ENCODE results near the gene C14orf93. TPM values are rescaled to one million over a fixed set of nuclear protein-coding genes. Genes with fewer than 3 reads are reported as not detected.

The C14orf93 gene
- total RNA-seq, 1 experiment from 2014 or later, result 9.9 TPM

DNA sequence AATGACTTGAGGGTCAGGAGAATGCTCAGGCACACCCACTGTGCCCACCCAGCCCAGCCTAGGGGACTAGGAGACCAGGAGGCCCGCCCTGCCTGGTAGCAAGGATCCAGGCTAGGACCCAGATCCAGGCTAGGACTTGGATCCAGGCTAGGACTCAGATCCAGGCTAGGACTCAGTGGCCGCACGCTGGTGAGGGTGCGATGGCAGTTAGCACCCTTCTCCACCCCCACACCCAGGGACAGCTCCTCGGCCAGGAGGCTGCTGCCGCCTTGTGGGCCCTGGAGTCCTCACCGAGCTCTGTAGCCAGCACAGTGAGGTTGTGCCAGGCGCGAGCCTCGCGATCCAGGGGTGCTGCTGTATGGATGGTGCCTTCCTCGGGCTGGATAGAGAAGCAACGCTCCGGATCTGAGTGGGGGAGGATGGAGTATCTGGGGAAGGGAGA is 42.3 kb upstream of the C14orf93 start:
- Histone ChIP-seq H3K36me3 (ENCODE audit: insufficient read depth, low read length, poor library complexity, severe bottlenecking) (peaks cover 42% of the 10 kb centered on the region), H3K27me3 (replicated peaks; ENCODE audit: insufficient read depth, low read depth, low read length, poor library complexity) (no peaks in the 10 kb centered on the region), H3K4me3 (ENCODE audit: low read depth, low read length, poor library complexity, severe bottlenecking) (no peak overlapping the region), H3K27ac (ENCODE audit: low read depth, low read length, poor library complexity, severe bottlenecking) (peak overlapping the region; percentile 50), H3K4me1 (ENCODE audit: insufficient read depth, low read length, poor library complexity, severe bottlenecking) (peaks cover 14% of the 10 kb centered on the region), H3K9me3 (ENCODE audit: low read depth, low read length, poor library complexity, severe bottlenecking) (no peaks in the 10 kb centered on the region)
- POLR2A ChIA-PET (ENCODE audit: low non-redundant PET), result interaction anchor here (0.5 kb wide), 1 partner anchor 10 kb away, joined by 3 read pairs; no protein-coding TSS in a partner anchor
- CTCF ChIA-PET, result interaction anchor here (0.5 to 10.7 kb wide), 5 partner anchors 25 to 70 kb away, joined by 3 to 134 read pairs (median 5); partner anchors contain the start of gene AJUBA
- no TSS peak for BruUV-seq (replicated peaks)
- peak; percentile 44 for DNase-seq (ENCODE audit: low spot score)
- intact Hi-C loops (cut with micrococcal nuclease; ENCODE audit: unreplicated experiment), result loop anchor here (10.0 kb wide), 1 partner anchor 497 kb away; no protein-coding TSS in a partner anchor
- no peak for TF ChIP-seq EZH2 (IDR thresholded peaks at IDR 0.05; ENCODE audit: borderline replicate concordance, low read depth, low read length, poor library complexity, severe bottlenecking)
- TF ChIP-seq, protein P1, sequence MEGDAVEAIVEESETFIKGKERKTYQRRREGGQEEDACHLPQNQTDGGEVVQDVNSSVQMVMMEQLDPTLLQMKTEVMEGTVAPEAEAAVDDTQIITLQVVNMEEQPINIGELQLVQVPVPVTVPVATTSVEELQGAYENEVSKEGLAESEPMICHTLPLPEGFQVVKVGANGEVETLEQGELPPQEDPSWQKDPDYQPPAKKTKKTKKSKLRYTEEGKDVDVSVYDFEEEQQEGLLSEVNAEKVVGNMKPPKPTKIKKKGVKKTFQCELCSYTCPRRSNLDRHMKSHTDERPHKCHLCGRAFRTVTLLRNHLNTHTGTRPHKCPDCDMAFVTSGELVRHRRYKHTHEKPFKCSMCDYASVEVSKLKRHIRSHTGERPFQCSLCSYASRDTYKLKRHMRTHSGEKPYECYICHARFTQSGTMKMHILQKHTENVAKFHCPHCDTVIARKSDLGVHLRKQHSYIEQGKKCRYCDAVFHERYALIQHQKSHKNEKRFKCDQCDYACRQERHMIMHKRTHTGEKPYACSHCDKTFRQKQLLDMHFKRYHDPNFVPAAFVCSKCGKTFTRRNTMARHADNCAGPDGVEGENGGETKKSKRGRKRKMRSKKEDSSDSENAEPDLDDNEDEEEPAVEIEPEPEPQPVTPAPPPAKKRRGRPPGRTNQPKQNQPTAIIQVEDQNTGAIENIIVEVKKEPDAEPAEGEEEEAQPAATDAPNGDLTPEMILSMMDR (conservative IDR thresholded peaks at IDR 0.05; ENCODE audit: low read depth, low read length), result peak; percentile 49

DNA sequence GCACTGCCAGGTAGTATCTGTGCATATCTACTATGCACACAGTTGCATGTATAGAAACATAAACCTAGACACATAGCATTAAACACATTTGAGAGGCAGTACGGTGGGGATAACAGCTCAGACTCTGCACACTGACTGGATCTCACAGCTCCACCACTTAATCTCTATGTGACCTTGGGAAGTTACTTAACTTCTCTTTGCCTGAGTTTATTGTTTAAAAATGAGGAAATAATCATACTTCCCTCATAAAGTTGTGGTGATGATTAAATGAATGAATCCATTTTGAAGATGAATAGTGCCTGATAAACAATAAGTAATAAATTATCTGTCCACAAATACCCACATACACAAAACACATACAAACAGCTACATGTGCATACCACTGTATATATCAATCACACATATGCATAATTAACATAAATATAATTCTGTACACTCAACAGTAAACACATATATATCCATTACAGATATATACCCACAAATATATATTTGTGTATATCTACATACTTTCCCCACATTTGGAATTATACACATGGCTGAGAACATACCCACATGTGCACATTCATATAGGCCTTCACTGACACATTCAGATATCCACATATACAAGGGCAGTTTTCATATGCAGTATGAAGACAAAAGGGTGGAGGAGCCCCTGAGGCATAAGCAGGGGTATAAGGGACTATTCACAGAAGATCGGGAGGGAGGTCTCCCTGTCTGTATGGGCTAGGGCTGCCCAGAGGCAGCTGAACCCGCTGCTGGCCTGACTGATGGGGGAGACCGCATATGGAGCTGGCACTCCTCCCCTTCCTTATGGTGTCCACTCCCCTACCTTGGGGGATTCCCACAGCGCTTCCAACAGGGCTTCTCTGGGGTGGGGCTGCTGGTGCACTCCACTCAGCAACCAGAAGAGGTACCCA is 41.5 kb upstream of the C14orf93 start:
- BruUV-seq (replicated peaks), result no TSS peak
- Histone ChIP-seq H3K4me3 (ENCODE audit: low read depth, low read length, poor library complexity, severe bottlenecking) (no peak overlapping the region), H3K27ac (ENCODE audit: low read depth, low read length, poor library complexity, severe bottlenecking) (peak overlapping the region; percentile 16), H3K36me3 (ENCODE audit: insufficient read depth, low read length, poor library complexity, severe bottlenecking) (peaks cover 42% of the 10 kb centered on the region), H3K4me1 (ENCODE audit: insufficient read depth, low read length, poor library complexity, severe bottlenecking) (peaks cover 10% of the 10 kb centered on the region), H3K27me3 (replicated peaks; ENCODE audit: insufficient read depth, low read depth, low read length, poor library complexity) (no peaks in the 10 kb centered on the region), H3K9me3 (ENCODE audit: low read depth, low read length, poor library complexity, severe bottlenecking) (no peaks in the 10 kb centered on the region)
- intact Hi-C loops (cut with micrococcal nuclease; ENCODE audit: unreplicated experiment), result loop anchor here (10.0 kb wide), 1 partner anchor 497 kb away; no protein-coding TSS in a partner anchor
- TF ChIP-seq, protein P1 (conservative IDR thresholded peaks at IDR 0.05; ENCODE audit: low read depth, low read length), result no peak
- TF ChIP-seq EZH2 (IDR thresholded peaks at IDR 0.05; ENCODE audit: borderline replicate concordance, low read depth, low read length, poor library complexity, severe bottlenecking), result no peak
- no peak for DNase-seq (ENCODE audit: low spot score)
- ChIA-PET POLR2A (ENCODE audit: low non-redundant PET) (interaction anchor here (0.5 kb wide), 1 partner anchor 11 kb away, joined by 3 read pairs; no protein-coding TSS in a partner anchor), CTCF (interaction anchor here (0.5 to 10.7 kb wide), 6 partner anchors 24 to 69 kb away, joined by 3 to 134 read pairs (median 4); partner anchors contain the start of gene AJUBA)

DNA sequence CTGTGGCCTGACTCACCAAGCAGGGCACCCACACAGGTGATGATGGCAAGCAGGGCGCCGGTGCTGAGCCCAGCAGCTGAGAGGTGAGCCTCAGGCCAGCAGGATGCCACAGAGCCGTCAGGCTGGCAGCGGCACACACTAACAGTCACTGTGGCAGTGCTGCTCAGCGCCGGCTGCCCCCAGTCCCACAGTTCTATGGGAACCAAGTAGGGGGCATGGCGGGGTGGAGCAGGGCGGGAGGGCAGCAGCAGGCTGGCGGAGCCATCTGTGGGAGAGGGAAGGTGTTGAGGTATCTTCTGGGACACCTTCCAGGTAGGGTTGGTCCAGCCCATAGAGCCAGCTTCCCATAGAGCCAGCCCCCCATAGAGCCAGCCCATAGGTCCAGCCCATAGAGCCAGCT is 39.1 kb upstream of the C14orf93 start:
- no peaks in the 10 kb centered on the region for H3K27me3 ChIP-seq (replicated peaks; ENCODE audit: insufficient read depth, low read depth, low read length, poor library complexity)
- TF ChIP-seq, protein P1 (conservative IDR thresholded peaks at IDR 0.05; ENCODE audit: low read depth, low read length), result no peak
- no peak for TF ChIP-seq EZH2 (IDR thresholded peaks at IDR 0.05; ENCODE audit: borderline replicate concordance, low read depth, low read length, poor library complexity, severe bottlenecking)
- POLR2A ChIA-PET (ENCODE audit: low non-redundant PET), result interaction anchor here (0.5 kb wide), 1 partner anchor 16 kb away, joined by 3 read pairs; no protein-coding TSS in a partner anchor
- intact Hi-C loops (cut with micrococcal nuclease; ENCODE audit: unreplicated experiment), result no loop called here
- CTCF ChIA-PET, result interaction anchor here (0.5 kb wide), 1 partner anchor 54 kb away, joined by 8 read pairs; no protein-coding TSS in a partner anchor
- BruUV-seq (replicated peaks), result no TSS peak
- H3K4me3 ChIP-seq (ENCODE audit: low read depth, low read length, poor library complexity, severe bottlenecking), result no peak overlapping the region
- no peak for DNase-seq (ENCODE audit: low spot score)
- H3K27ac ChIP-seq (ENCODE audit: low read depth, low read length, poor library complexity, severe bottlenecking), result no peak overlapping the region
- no peaks in the 10 kb centered on the region for H3K9me3 ChIP-seq (ENCODE audit: low read depth, low read length, poor library complexity, severe bottlenecking)
- no peaks in the 10 kb centered on the region for H3K4me1 ChIP-seq (ENCODE audit: insufficient read depth, low read length, poor library complexity, severe bottlenecking)
- H3K36me3 ChIP-seq (ENCODE audit: insufficient read depth, low read length, poor library complexity, severe bottlenecking), result peaks cover 39% of the 10 kb centered on the region
